OCI-LY7 (cell line): ENCODE results near the gene INPP5K. TPM values are rescaled to one million over a fixed set of nuclear protein-coding genes. Genes with fewer than 3 reads are reported as not detected.

Source experiments
- BruUV-seq: library from RNA; stranded (reverse); fragments of 400-500 nt; replicated peaks from 2 replicates; lab custom pipeline; 2021; lab: Mats Ljungman, UMichigan
- CTCF ChIA-PET: fragments of 300-600 bp; sonication (Branson Sonifier 250); formaldehyde crosslinking; loops from one replicate; lab custom pipeline; 2022; ENCODE audit warnings: antibody characterized with exemption; ENCODE audit not compliant: unreplicated experiment; lab: Charles Lee
- POLR2A ChIA-PET: fragments of 300-600 bp; sonication (Branson Sonifier 250); formaldehyde crosslinking; loops from one replicate; lab custom pipeline; 2022; ENCODE audit warnings: antibody characterized with exemption; lab: Charles Lee
- DNase-seq: peaks from one replicate; pipeline ENCODE4 v3.0.0-alpha.2; 2015; ENCODE audit warnings: low spot score
- H2AFZ ChIP-seq: fragments of 200-600 bp; sonication (generic), shearing (Covaris generic); 2 replicates; pipeline ENCODE4 v1.6.1; 2014; ENCODE audit warnings: mild to moderate bottlenecking, antibody characterized with exemption, low read length, moderate library complexity
- H3K27ac ChIP-seq: fragments of 200-600 bp; sonication (generic); 2 replicates; pipeline ENCODE4 v1.5.1; 2014; ENCODE audit warnings: mixed run types, low read depth, mild to moderate bottlenecking, moderate library complexity, low read length, inconsistent platforms; ENCODE audit not compliant: poor library complexity, severe bottlenecking
- H3K36me3 ChIP-seq: fragments of 200-600 bp; sonication (generic); 2 replicates; pipeline ENCODE4 v1.6.1; 2014; ENCODE audit warnings: mild to moderate bottlenecking, antibody characterized with exemption, low read length, moderate library complexity, mixed read lengths; ENCODE audit not compliant: insufficient read depth
- H3K4me1 ChIP-seq: fragments of 200-600 bp; sonication (generic); 2 replicates; pipeline ENCODE4 v1.5.1; 2014; ENCODE audit warnings: mild to moderate bottlenecking, low read length; ENCODE audit not compliant: insufficient read depth, poor library complexity, severe bottlenecking
- H3K4me2 ChIP-seq: fragments of 200-600 bp; sonication (generic); 2 replicates; pipeline ENCODE4 v1.6.1; 2014; ENCODE audit warnings: mild to moderate bottlenecking, low read length
- H3K4me3 ChIP-seq: fragments of 200-600 bp; sonication (generic); 2 replicates; pipeline ENCODE4 v1.5.1; 2014; ENCODE audit warnings: mild to moderate bottlenecking, low read depth, low read length; ENCODE audit not compliant: poor library complexity, severe bottlenecking
- H3K79me2 ChIP-seq: fragments of 200-600 bp; sonication (generic); 2 replicates; pipeline ENCODE4 v1.6.1; 2016; ENCODE audit warnings: low read depth, mild to moderate bottlenecking, low read length, moderate library complexity, mixed read lengths; ENCODE audit not compliant: insufficient read depth
- H3K9me2 ChIP-seq: fragments of 200-600 bp; sonication (generic); 2 replicates; pipeline ENCODE4 v1.6.1; 2016; ENCODE audit warnings: mild to moderate bottlenecking, low read length, mixed read lengths; ENCODE audit not compliant: insufficient read depth
- H3K9me3 ChIP-seq: fragments of 200-600 bp; sonication (generic); 2 replicates; pipeline ENCODE4 v1.6.1; 2014; ENCODE audit warnings: mild to moderate bottlenecking, mixed run types, low read length, mixed read lengths
- H4K20me1 ChIP-seq: fragments of 200-600 bp; sonication (generic); 2 replicates; pipeline ENCODE4 v1.6.1; 2014; ENCODE audit warnings: mild to moderate bottlenecking, antibody characterized with exemption, low read length, moderate library complexity, mixed read lengths; ENCODE audit not compliant: insufficient read depth
- EZH2phosphoT487 ChIP-seq: fragments of 200-600 bp; sonication (generic); IDR thresholded peaks from 2 replicates; pipeline ENCODE4 v1.6.1; 2018; ENCODE audit warnings: low read depth, borderline replicate concordance, mild to moderate bottlenecking, mixed run types, antibody characterized with exemption, low read length, moderate library complexity, mixed read lengths
- intact Hi-C: fragments of 100-400 bp; cut with micrococcal nuclease; formaldehyde crosslinking; loops from one replicate; pipeline ENCODE4 v1.10.0; 2022; ENCODE audit not compliant: unreplicated experiment
- total RNA-seq, 2 experiments: library from RNA; depleted of rRNA in 1 of 2; stranded (reverse); fragments of >200 nt in 1 of 2; shearing (Covaris generic) in 1 of 2; gene quantifications; 2 replicates each; pipeline ENCODE4 v1.2.3, GENCODE V29; 2014 to 2022
- TF ChIP-seq, protein P1 (sequence below): fragments of 200-600 bp; sonication (generic); conservative IDR thresholded peaks from 2 replicates; pipeline ENCODE4 v1.5.1; 2014; ENCODE audit warnings: mild to moderate bottlenecking, antibody characterized with exemption, low read length, moderate library complexity, mixed read lengths

Gene INPP5K
- total RNA-seq, 2 experiments from 2014 or later, result 28.8 to 40.7 TPM

DNA sequence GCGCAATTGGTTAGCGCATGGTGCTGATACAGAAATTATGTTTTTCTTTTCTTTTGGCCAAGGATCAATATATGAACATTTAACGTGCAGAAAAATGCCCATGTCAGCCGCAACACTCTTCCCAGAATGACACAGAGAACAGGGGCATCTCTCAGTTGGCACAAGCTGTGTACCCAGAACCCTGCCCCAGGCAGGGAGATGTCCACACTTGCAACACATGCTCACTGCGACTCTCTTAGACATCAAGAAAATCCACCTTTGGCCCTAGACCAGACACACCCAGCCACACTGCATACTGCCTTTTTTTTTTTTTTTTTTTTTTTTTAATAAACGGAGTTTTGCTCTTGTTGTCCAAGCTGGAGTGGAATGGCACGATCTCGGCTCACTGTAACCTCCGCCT is 29.2 kb upstream of the INPP5K start:
- TF ChIP-seq EZH2phosphoT487, result no peak
- TF ChIP-seq, protein P1, sequence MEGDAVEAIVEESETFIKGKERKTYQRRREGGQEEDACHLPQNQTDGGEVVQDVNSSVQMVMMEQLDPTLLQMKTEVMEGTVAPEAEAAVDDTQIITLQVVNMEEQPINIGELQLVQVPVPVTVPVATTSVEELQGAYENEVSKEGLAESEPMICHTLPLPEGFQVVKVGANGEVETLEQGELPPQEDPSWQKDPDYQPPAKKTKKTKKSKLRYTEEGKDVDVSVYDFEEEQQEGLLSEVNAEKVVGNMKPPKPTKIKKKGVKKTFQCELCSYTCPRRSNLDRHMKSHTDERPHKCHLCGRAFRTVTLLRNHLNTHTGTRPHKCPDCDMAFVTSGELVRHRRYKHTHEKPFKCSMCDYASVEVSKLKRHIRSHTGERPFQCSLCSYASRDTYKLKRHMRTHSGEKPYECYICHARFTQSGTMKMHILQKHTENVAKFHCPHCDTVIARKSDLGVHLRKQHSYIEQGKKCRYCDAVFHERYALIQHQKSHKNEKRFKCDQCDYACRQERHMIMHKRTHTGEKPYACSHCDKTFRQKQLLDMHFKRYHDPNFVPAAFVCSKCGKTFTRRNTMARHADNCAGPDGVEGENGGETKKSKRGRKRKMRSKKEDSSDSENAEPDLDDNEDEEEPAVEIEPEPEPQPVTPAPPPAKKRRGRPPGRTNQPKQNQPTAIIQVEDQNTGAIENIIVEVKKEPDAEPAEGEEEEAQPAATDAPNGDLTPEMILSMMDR, result no peak
- Histone ChIP-seq H3K27ac (no peak overlapping the region), H3K9me2 (no peaks in the 10 kb centered on the region), H2AFZ (no peak overlapping the region), H3K36me3 (peaks cover 49% of the 10 kb centered on the region; the same call in 1 of the 2 replicates), H3K4me1 (no peaks in the 10 kb centered on the region), H3K4me2 (no peak overlapping the region), H4K20me1 (no peaks in the 10 kb centered on the region), H3K4me3 (no peak overlapping the region), H3K9me3 (no peaks in the 10 kb centered on the region), H3K79me2 (no peaks in the 10 kb centered on the region)
- no peak for DNase-seq
- ChIA-PET CTCF (no interaction called here), POLR2A (no interaction called here)
- BruUV-seq, result no TSS peak
- intact Hi-C loops, result no loop called here

DNA sequence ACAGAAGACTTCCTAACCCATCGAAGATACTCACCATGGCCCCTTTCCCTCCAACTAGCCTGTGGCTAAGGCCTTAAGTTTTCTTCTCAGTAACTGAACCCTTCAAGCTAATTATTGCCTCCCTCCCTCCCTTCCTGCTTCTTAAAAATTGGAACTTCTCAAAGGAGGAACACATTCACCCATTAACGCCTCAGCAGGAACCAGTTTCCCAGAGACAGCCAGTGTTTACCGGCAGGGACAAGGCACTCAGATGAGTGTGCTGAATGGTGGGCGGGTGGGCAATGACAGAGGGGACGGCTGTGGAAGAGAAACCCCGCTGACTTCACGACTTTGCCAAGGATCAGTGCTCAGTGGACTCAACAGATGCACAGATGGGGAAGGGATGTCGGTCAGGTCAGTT is 25.9 kb upstream of the INPP5K start:
- ChIA-PET CTCF (no interaction called here), POLR2A (no interaction called here)
- Histone ChIP-seq H3K4me1 (no peaks in the 10 kb centered on the region), H3K27ac (no peak overlapping the region), H2AFZ (no peak overlapping the region), H3K9me3 (no peaks in the 10 kb centered on the region), H3K4me3 (no peak overlapping the region), H4K20me1 (no peaks in the 10 kb centered on the region), H3K4me2 (no peak overlapping the region), H3K79me2 (no peaks in the 10 kb centered on the region), H3K9me2 (no peaks in the 10 kb centered on the region), H3K36me3 (peaks cover 68% of the 10 kb centered on the region; the same call in 1 of the 2 replicates)
- TF ChIP-seq EZH2phosphoT487, result no peak
- TF ChIP-seq, protein P1, result no peak
- BruUV-seq, result no TSS peak
- no peak for DNase-seq
- intact Hi-C loops, result no loop called here

DNA sequence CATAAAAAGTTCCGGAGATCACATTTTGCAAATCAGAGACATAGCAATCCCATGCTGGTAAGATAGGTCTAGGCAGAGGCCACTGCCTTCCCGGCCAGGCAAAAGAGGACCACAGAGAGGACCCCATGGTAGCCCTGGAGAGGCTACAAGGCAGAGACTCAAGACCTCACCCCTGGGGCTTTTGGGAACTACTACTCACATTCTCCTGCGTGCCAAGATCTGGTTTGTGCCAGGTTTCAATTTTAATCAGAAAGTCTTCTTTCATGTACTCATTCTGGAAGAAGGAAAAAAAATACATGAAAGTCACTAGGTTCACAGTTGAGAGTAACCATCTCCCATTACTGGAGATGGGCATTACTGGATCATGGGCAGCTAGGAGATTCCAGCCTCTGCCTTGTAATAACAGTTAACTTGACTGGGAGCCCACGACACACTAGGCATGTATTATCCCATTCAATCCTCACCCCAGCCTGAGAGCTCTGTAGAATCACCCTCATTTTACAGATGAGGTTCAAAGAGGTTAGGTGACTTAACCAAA is 25.0 kb upstream of the INPP5K start:
- H3K36me3 ChIP-seq, result peaks cover 64% of the 10 kb centered on the region; the same call in 1 of the 2 replicates
- no peaks in the 10 kb centered on the region for H3K9me3 ChIP-seq
- POLR2A ChIA-PET, result no interaction called here
- no peaks in the 10 kb centered on the region for H4K20me1 ChIP-seq
- TF ChIP-seq, protein P1, result no peak
- no peak for TF ChIP-seq EZH2phosphoT487
- H2AFZ ChIP-seq, result no peak overlapping the region
- H3K27ac ChIP-seq, result no peak overlapping the region
- BruUV-seq, result no TSS peak
- H3K4me1 ChIP-seq, result no peaks in the 10 kb centered on the region
- intact Hi-C loops, result no loop called here
- CTCF ChIA-PET, result no interaction called here
- no peaks in the 10 kb centered on the region for H3K79me2 ChIP-seq
- no peak overlapping the region for H3K4me3 ChIP-seq
- H3K4me2 ChIP-seq, result no peak overlapping the region
- no peak for DNase-seq
- no peaks in the 10 kb centered on the region for H3K9me2 ChIP-seq
